GM12891 (cell line): ENCODE measurements around the gene FBXL7.

Experiments
- POLR2A ChIP-seq: IDR thresholded peaks from 2 replicates; pipeline ENCODE4 v1.6.1; 2011; ENCODE audit warnings: low read depth, low read length, control low read depth
- POLR2AphosphoS5 ChIP-seq: IDR thresholded peaks from 2 replicates; pipeline ENCODE4 v1.6.1; 2011; ENCODE audit warnings: low read depth, low read length, control low read depth
- SPI1 ChIP-seq: IDR thresholded peaks from 2 replicates; pipeline ENCODE4 v1.6.1; 2011; ENCODE audit warnings: low read depth, low read length, control low read depth

DNA sequence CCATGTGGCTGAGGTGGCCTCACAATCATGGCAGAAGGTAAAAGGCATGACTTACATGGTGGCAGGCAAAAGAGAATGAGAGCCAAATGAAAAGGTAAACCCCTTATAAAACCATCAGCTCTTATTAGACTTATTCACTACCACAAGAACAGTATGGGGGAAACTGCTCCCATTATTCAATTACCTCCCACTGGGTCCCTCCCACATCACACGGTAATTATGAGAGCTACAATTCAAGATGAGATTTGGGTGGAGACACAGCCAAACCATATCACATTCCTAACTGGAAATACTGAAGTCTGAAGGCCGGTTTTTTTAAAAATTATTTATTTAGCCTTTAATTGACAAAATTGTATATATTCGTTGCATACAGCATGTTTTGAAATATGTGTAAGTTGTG lies 28.5 kb downstream of the FBXL7 start:
- TF ChIP-seq POLR2A: no peak
- no peak for TF ChIP-seq POLR2AphosphoS5
- TF ChIP-seq SPI1: no peak
